ENCODE results near the gene GNG14.

- TF ChIP-seq CTCF (conservative IDR thresholded peaks at IDR 0.05): no peak
- TF ChIP-seq EZH2 (IDR thresholded peaks at IDR 0.05; ENCODE audit: low read depth): no peak
Observed at GRCh38 chr19:12696366-12697335, 8.9 kb downstream of the GNG14 start, which contains the start of gene FBXW9.

Measured in PC-9 (cell line).